Midbrain (tissue), 1 donor: ENCODE data around the gene WDFY4.

Experiments used
- DNase-seq: peaks from one replicate; lab custom pipeline; 2025; lab: John Stamatoyannopoulos, UW

WDFY4 gene

GRCh38 chr10:48794074-48794473, 109.4 kb downstream of the WDFY4 start:
- DNase-seq, result no peak

GRCh38 chr10:48796713-48797245, 112.1 kb downstream of the WDFY4 start:
- DNase-seq, result no peak

- no peak for DNase-seq
Measured at GRCh38 chr10:48797830-48798229, 113.2 kb downstream of the WDFY4 start.

GRCh38 chr10:48798481-48799254, 114.0 kb downstream of the WDFY4 start:
- no peak for DNase-seq

GRCh38 chr10:48799341-48800006, 114.8 kb downstream of the WDFY4 start:
- no peak for DNase-seq

- DNase-seq, result no peak
Measured at GRCh38 chr10:48800007-48800675, 115.5 kb downstream of the WDFY4 start.

- no peak for DNase-seq
Measured at GRCh38 chr10:48801001-48801421, 116.3 kb downstream of the WDFY4 start.

- no peak for DNase-seq
Measured at GRCh38 chr10:48802611-48803071, 118.0 kb downstream of the WDFY4 start.

GRCh38 chr10:48803801-48804584, 119.3 kb downstream of the WDFY4 start:
- no peak for DNase-seq

GRCh38 chr10:48804740-48805182, 120.1 kb downstream of the WDFY4 start:
- peak; percentile 12 for DNase-seq

GRCh38 chr10:48805411-48805810, 120.7 kb downstream of the WDFY4 start:
- no peak for DNase-seq

- peak; percentile 23 for DNase-seq
Measured at GRCh38 chr10:48805848-48806247, 121.2 kb downstream of the WDFY4 start.

GRCh38 chr10:48806342-48806741, 121.7 kb downstream of the WDFY4 start:
- DNase-seq, result no peak

GRCh38 chr10:48807791-48808470, 123.3 kb downstream of the WDFY4 start:
- no peak for DNase-seq

- no peak for DNase-seq
Measured at GRCh38 chr10:48809261-48809660, 124.6 kb downstream of the WDFY4 start.

- no peak for DNase-seq
Measured at GRCh38 chr10:48811461-48811860, 126.8 kb downstream of the WDFY4 start.

- DNase-seq, result no peak
Measured at GRCh38 chr10:48811917-48812316, 127.2 kb downstream of the WDFY4 start.

GRCh38 chr10:48813291-48813690, 128.6 kb downstream of the WDFY4 start:
- DNase-seq, result no peak

- DNase-seq, result no peak
Measured at GRCh38 chr10:48813825-48814224, 129.2 kb downstream of the WDFY4 start.

GRCh38 chr10:48814933-48815332, 130.3 kb downstream of the WDFY4 start:
- DNase-seq, result no peak

GRCh38 chr10:48817141-48817540, 132.5 kb downstream of the WDFY4 start:
- no peak for DNase-seq
